CD4-positive, alpha-beta T cell (primary cell): ENCODE measurements around the gene BICRA. TPM values are rescaled to one million over a fixed set of nuclear protein-coding genes. Genes with fewer than 3 reads are reported as not detected.
A peak's percentile ranks its signal among the peaks of the same experiment; 100 is the strongest.
"Not testable (repeated sequence)": the region's sequence is repeated elsewhere in the genome, so short reads cannot be mapped to it uniquely, and the experiment has no call there.

ENCODE experiments used
- ATAC-seq: fragments of 200-7000 bp; cut with Tn5 transposase; one replicate; pipeline ENCODE4 v1.10.0; 2022; ENCODE audit warnings: mild to moderate bottlenecking; ENCODE audit not compliant: poor library complexity
- CTCF ChIA-PET: fragments of 350-600 bp; sonication (Branson Sonifier 250); formaldehyde crosslinking; loops from one replicate; lab custom pipeline; 2021; ENCODE audit warnings: antibody characterized with exemption, inconsistent platforms; lab: Charles Lee
- POLR2A ChIA-PET: fragments of 350-600 bp; sonication (Branson Sonifier 250); formaldehyde crosslinking; loops from one replicate; lab custom pipeline; 2021; ENCODE audit warnings: antibody characterized with exemption, inconsistent platforms; lab: Charles Lee
- DNase-seq, 14 experiments: peaks; one replicate each; pipeline ENCODE4 v3.0.0-alpha.2; 2013 to 2020; ENCODE audit warnings: mixed read lengths in 2 of 14
- H3K27ac ChIP-seq, 2 donors: one replicate each; pipeline versions ENCODE4 v1.5.1 to v1.7.0; 2013; ENCODE audit warnings: low read length in 2 of 2, low read depth in 1 of 2, mild to moderate bottlenecking in 1 of 2
- H3K27me3 ChIP-seq, 2 experiments: 1 replicate in 1 of 2; 2 replicates in 1 of 2; pipeline versions ENCODE4 v1.6.1 to v1.7.0; 2013; ENCODE audit warnings: low read length in 2 of 2, control low read depth in 1 of 2, mild to moderate bottlenecking in 1 of 2, moderate library complexity in 1 of 2; ENCODE audit not compliant: insufficient read depth in 2 of 2, control insufficient read depth in 1 of 2
- H3K36me3 ChIP-seq: one replicate; pipeline ENCODE4 v1.6.1; 2013; ENCODE audit warnings: low read length, control low read depth; ENCODE audit not compliant: insufficient read depth
- H3K4me1 ChIP-seq: one replicate; pipeline ENCODE4 v1.6.1; 2013; ENCODE audit warnings: low read length, control low read depth; ENCODE audit not compliant: insufficient read depth
- H3K4me3 ChIP-seq: one replicate; pipeline ENCODE4 v1.5.1; 2013; ENCODE audit warnings: mild to moderate bottlenecking, low read length, moderate library complexity
- H3K9me3 ChIP-seq, 2 experiments: 1 replicate in 1 of 2; 2 replicates in 1 of 2; pipeline versions ENCODE4 v1.6.1 to v1.7.0; 2013; ENCODE audit warnings: low read length in 2 of 2, mild to moderate bottlenecking in 2 of 2, control low read depth in 1 of 2, moderate library complexity in 1 of 2; ENCODE audit not compliant: control insufficient read depth in 1 of 2, insufficient read depth in 1 of 2
- H3K27ac Mint-ChIP-seq: one replicate; pipeline ENCODE4 v1.8.0; 2020; ENCODE audit warnings: mixed read lengths
- H3K27me3 Mint-ChIP-seq: one replicate; pipeline ENCODE4 v1.8.0; 2021; ENCODE audit warnings: mixed read lengths
- H3K36me3 Mint-ChIP-seq: one replicate; pipeline ENCODE4 v1.8.0; 2021; ENCODE audit warnings: low read depth, mixed read lengths
- H3K4me1 Mint-ChIP-seq: one replicate; pipeline ENCODE4 v1.8.0; 2021; ENCODE audit warnings: low read depth, mixed read lengths
- H3K4me3 Mint-ChIP-seq: one replicate; pipeline ENCODE4 v1.8.0; 2020; ENCODE audit warnings: mild to moderate bottlenecking, mixed read lengths
- H3K9me3 Mint-ChIP-seq: one replicate; pipeline ENCODE4 v1.8.0; 2020; ENCODE audit warnings: mixed read lengths
- intact Hi-C, 2 experiments: fragments of 100-400 bp; cut with DNase I in 1 of 2; cut with micrococcal nuclease in 1 of 2; formaldehyde crosslinking; loops; one replicate each; pipeline versions ENCODE4 v1.15.1 to v1.9.0; 2023 to 2025; cut with DNase I, micrococcal nuclease
- total RNA-seq, 174 experiments: library from RNA in 2 of 174; stranded (reverse) in 2 of 174; gene quantifications; one replicate each; pipeline ENCODE4 v1.2.3 and lab custom pipeline; 2021 to 2026
- TF ChIP-seq, protein P1 (sequence below): fragments of 200-600 bp; IDR thresholded peaks from one replicate; pipeline ENCODE4 v1.8.0; 2022; ENCODE audit warnings: antibody characterized with exemption, mild to moderate bottlenecking

Gene BICRA
- total RNA-seq, 2 experiments from 2014 or later = 21.2 to 22.0 TPM

DNA sequence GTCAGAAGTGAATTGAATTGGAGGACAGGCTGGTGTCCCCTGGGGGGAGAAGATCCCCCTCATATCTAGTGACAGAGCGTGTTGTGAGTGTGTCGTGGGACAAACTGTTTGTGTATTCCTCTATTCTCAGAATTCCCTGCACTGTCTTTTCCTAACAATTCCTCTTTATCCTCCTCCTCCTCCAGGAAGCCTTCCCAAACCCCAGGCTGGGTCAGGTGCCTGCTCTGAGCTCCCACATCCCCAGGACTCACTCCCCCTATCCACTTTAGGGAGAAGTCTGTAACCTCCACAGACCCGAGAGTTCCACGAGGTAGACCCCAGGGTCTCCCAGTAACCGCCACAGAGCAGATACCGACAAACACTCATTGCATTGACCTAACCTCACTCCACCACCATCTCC is 15.1 kb upstream of the BICRA start:
- no peaks in the 10 kb centered on the region for H3K36me3 ChIP-seq
- H3K27ac Mint-ChIP-seq = no peak overlapping the region
- intact Hi-C loops = no loop called here
- no peak for DNase-seq
- no peaks in the 10 kb centered on the region for H3K27me3 Mint-ChIP-seq
- ATAC-seq = no peak
- no peaks in the 10 kb centered on the region for H3K27me3 ChIP-seq
- CTCF ChIA-PET = interaction anchor here (1.7 kb wide), 1 partner anchor 78 kb away, joined by 5 read pairs; the partner anchor contains the start of gene NAPA
- H3K9me3 Mint-ChIP-seq = no peaks in the 10 kb centered on the region
- TF ChIP-seq, protein P1, sequence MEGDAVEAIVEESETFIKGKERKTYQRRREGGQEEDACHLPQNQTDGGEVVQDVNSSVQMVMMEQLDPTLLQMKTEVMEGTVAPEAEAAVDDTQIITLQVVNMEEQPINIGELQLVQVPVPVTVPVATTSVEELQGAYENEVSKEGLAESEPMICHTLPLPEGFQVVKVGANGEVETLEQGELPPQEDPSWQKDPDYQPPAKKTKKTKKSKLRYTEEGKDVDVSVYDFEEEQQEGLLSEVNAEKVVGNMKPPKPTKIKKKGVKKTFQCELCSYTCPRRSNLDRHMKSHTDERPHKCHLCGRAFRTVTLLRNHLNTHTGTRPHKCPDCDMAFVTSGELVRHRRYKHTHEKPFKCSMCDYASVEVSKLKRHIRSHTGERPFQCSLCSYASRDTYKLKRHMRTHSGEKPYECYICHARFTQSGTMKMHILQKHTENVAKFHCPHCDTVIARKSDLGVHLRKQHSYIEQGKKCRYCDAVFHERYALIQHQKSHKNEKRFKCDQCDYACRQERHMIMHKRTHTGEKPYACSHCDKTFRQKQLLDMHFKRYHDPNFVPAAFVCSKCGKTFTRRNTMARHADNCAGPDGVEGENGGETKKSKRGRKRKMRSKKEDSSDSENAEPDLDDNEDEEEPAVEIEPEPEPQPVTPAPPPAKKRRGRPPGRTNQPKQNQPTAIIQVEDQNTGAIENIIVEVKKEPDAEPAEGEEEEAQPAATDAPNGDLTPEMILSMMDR = no peak
- H3K4me3 ChIP-seq = no peak overlapping the region
- H3K4me1 ChIP-seq = peaks cover 7% of the 10 kb centered on the region
- H3K9me3 ChIP-seq = no peaks in the 10 kb centered on the region
- peaks cover 8% of the 10 kb centered on the region for H3K4me1 Mint-ChIP-seq
- POLR2A ChIA-PET = no interaction called here
- H3K27ac ChIP-seq = no peak overlapping the region
- no peak overlapping the region for H3K4me3 Mint-ChIP-seq
- H3K36me3 Mint-ChIP-seq = no peaks in the 10 kb centered on the region

DNA sequence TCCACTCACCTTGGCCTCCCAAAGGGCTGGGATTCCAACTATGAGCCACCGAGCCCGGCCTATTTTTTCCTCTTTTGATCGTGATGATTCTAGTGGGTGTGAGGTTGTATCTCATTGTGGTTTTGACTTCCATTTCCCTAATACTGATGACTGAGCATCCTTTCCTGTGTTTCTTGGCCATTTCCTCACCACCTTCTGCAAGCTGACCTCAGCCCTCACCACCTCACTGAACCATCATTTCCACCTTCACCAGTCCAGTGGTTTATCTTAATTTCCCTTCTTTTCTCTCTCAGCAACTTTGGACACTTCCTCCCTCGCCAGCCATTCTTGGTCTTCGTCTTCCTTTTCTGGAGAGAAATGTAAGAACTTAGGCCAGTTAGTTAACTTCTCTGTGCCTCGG is 13.0 kb upstream of the BICRA start:
- Mint-ChIP-seq H3K27ac (no peak overlapping the region), H3K4me1 (peaks cover 20% of the 10 kb centered on the region), H3K27me3 (no peaks in the 10 kb centered on the region), H3K36me3 (no peaks in the 10 kb centered on the region), H3K4me3 (no peak overlapping the region), H3K9me3 (no peaks in the 10 kb centered on the region)
- no peaks in the 10 kb centered on the region for H3K36me3 ChIP-seq
- intact Hi-C loops = no loop called here
- ATAC-seq (no peak), DNase-seq (peak in 3 of 14 experiments; percentile 31 to 47 (median 32))
- H3K27ac ChIP-seq = no peak overlapping the region
- TF ChIP-seq, protein P1 = no peak
- peaks cover 19% of the 10 kb centered on the region for H3K4me1 ChIP-seq
- no peak overlapping the region for H3K4me3 ChIP-seq
- POLR2A ChIA-PET = interaction anchor here (1.1 kb wide), 1 partner anchor 13 kb away, joined by 3 read pairs; the partner anchor contains the start of gene BICRA
- H3K9me3 ChIP-seq = no peaks in the 10 kb centered on the region
- H3K27me3 ChIP-seq = no peaks in the 10 kb centered on the region
- CTCF ChIA-PET = no interaction called here

DNA sequence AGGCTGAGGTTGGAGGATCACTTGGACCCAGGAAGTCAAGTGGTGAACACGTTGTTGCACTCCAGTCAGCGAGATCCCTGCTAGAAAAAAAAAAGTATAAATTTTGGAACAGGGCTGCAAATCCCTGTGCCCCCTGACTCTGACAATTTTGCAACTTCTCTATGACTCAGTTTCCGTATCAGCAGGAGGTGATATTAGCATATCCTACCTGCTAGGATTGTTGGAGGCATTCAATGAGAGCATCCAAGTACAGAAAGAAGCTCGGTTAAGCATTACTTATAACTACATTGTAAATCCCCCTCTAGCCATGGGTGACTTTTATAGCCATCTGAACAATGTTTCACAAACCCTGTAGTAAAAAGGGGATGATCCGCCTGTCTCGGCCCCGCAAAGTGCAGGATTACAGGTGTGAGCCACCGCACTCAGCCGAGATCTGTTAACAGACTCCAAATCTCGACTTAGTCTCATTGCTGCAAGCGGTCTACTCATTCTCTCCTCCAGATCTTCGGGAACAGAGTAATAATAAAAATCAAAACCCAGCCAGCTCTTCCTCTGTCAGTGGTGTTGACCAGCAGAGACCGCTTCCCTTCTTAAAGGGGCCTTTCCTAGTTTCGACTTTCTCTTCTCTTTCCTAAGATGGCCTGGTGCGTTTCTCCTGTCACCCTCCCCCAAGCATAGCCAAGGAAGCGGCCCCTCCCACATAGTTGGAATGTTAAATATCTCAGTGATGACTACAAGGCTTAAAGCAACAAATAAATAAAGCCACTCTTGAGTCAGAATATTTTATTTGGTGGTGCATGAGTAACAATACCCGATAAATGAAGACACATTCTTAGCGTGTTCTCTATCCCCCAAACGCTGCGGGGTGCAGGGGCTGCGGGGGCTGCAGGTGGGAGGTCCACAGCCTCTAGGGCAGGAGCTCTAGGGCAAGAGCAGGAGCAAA is 10.3 kb upstream of the BICRA start:
- H3K27me3 ChIP-seq = no peaks in the 10 kb centered on the region
- H3K4me3 Mint-ChIP-seq = peak overlapping the region; percentile 86
- peak overlapping the region; percentile 33 for H3K27ac Mint-ChIP-seq
- POLR2A ChIA-PET = interaction anchor here (0.7 to 2.6 kb wide), 3 partner anchors 10 to 14 kb away, joined by 4 to 10 read pairs (median 4); no protein-coding TSS in a partner anchor
- H3K4me1 Mint-ChIP-seq = peaks cover 20% of the 10 kb centered on the region
- H3K9me3 Mint-ChIP-seq = no peaks in the 10 kb centered on the region
- intact Hi-C loops = loop anchor here in 1 of 2 experiments (2.0 kb wide), 1 partner anchor 82 kb away; no protein-coding TSS in a partner anchor
- TF ChIP-seq, protein P1 = no peak
- DNase-seq (no peak), ATAC-seq (no peak)
- H3K4me3 ChIP-seq = no peak overlapping the region
- H3K27ac ChIP-seq = no peak overlapping the region
- peaks cover 25% of the 10 kb centered on the region for H3K4me1 ChIP-seq
- H3K36me3 Mint-ChIP-seq = no peaks in the 10 kb centered on the region
- H3K27me3 Mint-ChIP-seq = no peaks in the 10 kb centered on the region
- H3K9me3 ChIP-seq = no peaks in the 10 kb centered on the region
- CTCF ChIA-PET = interaction anchor here (1.5 to 3.2 kb wide), 2 partner anchors 83 to 115 kb away, joined by 4 to 21 read pairs; partner anchors contain the start of genes KPTN and NAPA
- no peaks in the 10 kb centered on the region for H3K36me3 ChIP-seq

DNA sequence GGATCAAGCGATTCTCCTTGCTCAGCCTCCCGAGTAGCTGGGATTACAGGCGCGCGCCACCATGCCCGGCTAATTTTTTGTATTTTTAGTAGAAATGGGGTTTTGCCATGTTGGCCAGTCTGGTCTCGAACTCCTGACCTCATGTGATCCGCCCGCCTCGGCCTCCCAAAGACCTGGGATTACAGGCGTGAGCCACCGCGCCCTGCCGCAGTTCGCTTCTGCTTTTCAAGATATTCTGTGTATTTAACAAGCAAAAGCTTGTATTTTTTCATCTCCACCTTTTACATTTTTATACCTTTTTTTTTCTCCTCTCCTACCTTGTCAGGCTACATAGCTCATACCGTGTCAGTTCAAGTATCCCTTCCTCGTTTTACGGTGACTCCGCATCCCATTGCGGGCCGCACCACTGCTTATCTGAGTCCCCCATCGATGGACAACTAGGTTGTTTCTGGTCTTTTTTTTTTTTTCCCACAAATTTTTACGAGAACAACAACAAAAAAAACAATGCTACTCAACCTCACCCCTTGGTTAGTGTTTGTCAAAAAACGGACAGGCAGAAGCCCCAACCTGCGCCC is 9.2 kb upstream of the BICRA start:
- H3K4me1 Mint-ChIP-seq = peaks cover 20% of the 10 kb centered on the region
- Histone ChIP-seq H3K27ac (peak overlapping the region; percentile 28 to 79), H3K4me1 (peaks cover 25% of the 10 kb centered on the region)

More for the DNA sequence above, 9.2 kb upstream of the BICRA start:
- not testable (repeated sequence) for H3K36me3 Mint-ChIP-seq, H3K27me3 ChIP-seq, H3K9me3 ChIP-seq, H3K27me3 Mint-ChIP-seq, H3K36me3 ChIP-seq, DNase-seq, ATAC-seq, H3K9me3 Mint-ChIP-seq
- H3K4me3 Mint-ChIP-seq = peak overlapping the region; percentile 86
- CTCF ChIA-PET = interaction anchor here (0.9 to 3.2 kb wide), 6 partner anchors 11 to 164 kb away, joined by 3 to 21 read pairs (median 4); partner anchors contain the start of genes EHD2, KPTN and NAPA
- peak overlapping the region; percentile 89 for H3K27ac Mint-ChIP-seq
- intact Hi-C loops = loop anchor here (1.0 to 10.0 kb wide), 7 partner anchors 9 to 325 kb away; partner anchors contain the start of genes INAFM1 (in 1 of the 2), NAPA (in 1 of the 2) and ZNF541 (in 1 of the 2)
- POLR2A ChIA-PET = interaction anchor here (0.7 to 3.3 kb wide), 14 partner anchors 9 to 343 kb away, joined by 3 to 61 read pairs (median 8); partner anchors contain the start of genes BICRA, CCDC9, INAFM1 and KPTN
- H3K4me3 ChIP-seq = peak overlapping the region; percentile 58
